ENCODE measurements around the gene SMARCA1. TPM values are rescaled to one million over a fixed set of nuclear protein-coding genes. Genes with fewer than 3 reads are reported as not detected.

Gene SMARCA1
- total RNA-seq, 4 donors from 2014 or later, result 8.0 to 13.9 (median 11.2) TPM

- intact Hi-C loops (cut with DNase I; ENCODE audit: low total_unique reads), result no loop called here
- WGBS, 2 donors, result 71 to 88% methylated on average over 7 of the region's 7 CpGs
- DNase-seq (ENCODE audit: low spot score in 2 of 2), result no peak
- TF ChIP-seq POLR2A (IDR thresholded peaks at IDR 0.05) (no peak), CTCF (IDR thresholded peaks at IDR 0.05) (no peak)
- no peak overlapping the region for H3K4me3 ChIP-seq (ENCODE audit: low read depth, poor library complexity, severe bottlenecking)
These were observed 13.0 kb downstream of the SMARCA1 start for GRCh38 chrX:129510331-129510730.

DNA sequence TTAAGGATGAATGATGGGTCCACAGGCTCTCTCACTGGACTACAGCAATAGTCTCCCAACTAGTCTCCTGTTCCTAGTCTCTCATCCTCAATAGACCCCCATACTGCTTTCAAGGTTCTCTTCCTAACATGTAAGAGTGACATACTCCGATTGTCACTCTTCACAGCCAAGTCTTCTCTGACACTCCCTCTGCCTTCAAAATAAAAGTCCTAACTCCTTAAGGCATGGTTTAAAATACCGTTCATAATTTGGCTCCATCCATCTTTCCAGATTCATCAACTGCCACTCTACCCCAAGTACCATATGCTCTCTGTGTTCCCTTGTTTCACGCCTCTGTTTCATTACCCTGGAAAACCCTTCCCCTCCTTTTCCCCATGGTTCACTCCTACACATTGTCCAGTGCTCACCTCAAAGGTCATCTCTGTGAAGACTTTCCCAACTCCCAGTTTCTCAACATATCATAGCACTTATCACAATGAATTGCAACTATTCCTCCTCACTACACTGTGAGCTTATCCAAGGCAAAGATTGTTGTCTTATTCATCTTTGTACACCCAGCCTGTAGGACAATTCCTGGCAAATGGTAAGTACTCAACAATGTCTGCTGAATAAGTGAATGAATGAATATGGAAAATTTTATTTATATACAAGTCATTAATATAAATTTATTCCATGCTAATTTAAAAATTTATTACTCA is 26.0 kb downstream of the SMARCA1 start:
- H3K4me3 ChIP-seq (ENCODE audit: low read depth, poor library complexity, severe bottlenecking), result no peak overlapping the region
- TF ChIP-seq CTCF (IDR thresholded peaks at IDR 0.05) (no peak), POLR2A (IDR thresholded peaks at IDR 0.05) (no peak)
- no peak for DNase-seq (ENCODE audit: low spot score in 2 of 2)
- WGBS, 2 donors, result 63 to 65% methylated on average over 3 of the region's 3 CpGs
- intact Hi-C loops (cut with DNase I; ENCODE audit: low total_unique reads), result no loop called here

DNA sequence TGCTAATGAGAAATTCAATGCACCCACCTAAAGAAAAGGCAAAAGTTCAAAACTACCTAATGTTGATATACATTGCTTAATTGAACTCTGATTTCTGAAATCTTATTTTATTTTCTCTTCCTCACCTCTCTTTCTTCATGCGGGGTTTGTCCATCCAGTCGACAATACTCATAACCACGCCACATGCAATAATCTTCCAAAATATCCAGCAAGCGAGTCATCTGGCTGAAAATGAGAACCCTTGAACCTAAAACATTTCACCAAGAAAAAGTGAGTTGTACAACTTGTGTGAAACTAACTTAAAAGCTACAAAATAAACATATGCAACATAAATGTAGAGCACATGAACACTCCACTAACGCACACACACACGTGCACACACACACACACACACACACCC is 26.7 kb downstream of the SMARCA1 start:
- 78 to 95% methylated on average over 6 of the region's 6 CpGs for WGBS, 2 donors
- no peak for DNase-seq (ENCODE audit: low spot score in 2 of 2)
- no peak overlapping the region for H3K4me3 ChIP-seq (ENCODE audit: low read depth, poor library complexity, severe bottlenecking)
- TF ChIP-seq POLR2A (IDR thresholded peaks at IDR 0.05) (no peak), CTCF (IDR thresholded peaks at IDR 0.05) (no peak)
- intact Hi-C loops (cut with DNase I; ENCODE audit: low total_unique reads), result no loop called here

GRCh38 chrX:129495900-129496299 is 27.4 kb downstream of the SMARCA1 start:
- WGBS, 2 donors, result 80 to 93% methylated on average over 5 of the region's 5 CpGs
- TF ChIP-seq POLR2A (IDR thresholded peaks at IDR 0.05), result no peak
- no peak for TF ChIP-seq CTCF (IDR thresholded peaks at IDR 0.05)
- DNase-seq (ENCODE audit: low spot score in 2 of 2), result no peak
- intact Hi-C loops (cut with DNase I; ENCODE audit: low total_unique reads), result no loop called here
- no peak overlapping the region for H3K4me3 ChIP-seq (ENCODE audit: low read depth, poor library complexity, severe bottlenecking)

DNA sequence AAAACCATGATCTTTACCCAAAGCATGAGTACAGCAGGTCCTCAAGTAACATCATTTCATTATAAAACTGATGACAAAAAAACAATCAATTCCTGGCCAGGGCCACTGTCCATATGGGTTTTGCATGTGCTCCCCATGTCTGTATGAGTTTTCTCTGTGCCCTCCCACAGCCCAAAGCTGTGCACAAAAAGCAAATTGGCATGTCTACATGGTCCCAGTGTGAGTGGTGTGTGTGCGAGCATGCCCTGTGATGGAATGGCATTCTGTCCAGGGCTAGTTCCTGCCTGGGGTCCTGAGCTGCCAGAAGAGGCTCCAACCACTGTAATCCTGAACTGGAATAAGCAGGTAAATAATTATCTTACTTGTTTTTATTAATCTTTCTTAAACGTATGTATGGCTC is 28.4 kb downstream of the SMARCA1 start:
- H3K4me3 ChIP-seq (ENCODE audit: low read depth, poor library complexity, severe bottlenecking), result no peak overlapping the region
- TF ChIP-seq POLR2A (IDR thresholded peaks at IDR 0.05) (no peak), CTCF (IDR thresholded peaks at IDR 0.05) (no peak)

GRCh38 chrX:129493643-129494042 is 29.6 kb downstream of the SMARCA1 start:
- DNase-seq (ENCODE audit: low spot score in 2 of 2), result no peak
- intact Hi-C loops (cut with DNase I; ENCODE audit: low total_unique reads), result no loop called here
- TF ChIP-seq POLR2A (IDR thresholded peaks at IDR 0.05) (no peak), CTCF (IDR thresholded peaks at IDR 0.05) (no peak)
- H3K4me3 ChIP-seq (ENCODE audit: low read depth, poor library complexity, severe bottlenecking), result no peak overlapping the region
- 57 to 71% methylated on average over 4 of the region's 4 CpGs for WGBS, 2 donors

More for the DNA sequence above, 28.4 kb downstream of the SMARCA1 start:
- no peak for DNase-seq (ENCODE audit: low spot score in 2 of 2)
- intact Hi-C loops (cut with DNase I; ENCODE audit: low total_unique reads), result no loop called here
- 71 to 77% methylated on average over 2 of the region's 2 CpGs for WGBS, 2 donors
